HG03135 (cell line): Measurements from ENCODE around the gene LTC4S.

Source experiments
- ATAC-seq: cut with Tn5 transposase; IDR thresholded peaks from one replicate; pipeline ENCODE4 v1.9.1; 2021; ENCODE audit warnings: mild to moderate bottlenecking, moderate library complexity; ENCODE audit not compliant: unreplicated experiment

LTC4S gene

DNA sequence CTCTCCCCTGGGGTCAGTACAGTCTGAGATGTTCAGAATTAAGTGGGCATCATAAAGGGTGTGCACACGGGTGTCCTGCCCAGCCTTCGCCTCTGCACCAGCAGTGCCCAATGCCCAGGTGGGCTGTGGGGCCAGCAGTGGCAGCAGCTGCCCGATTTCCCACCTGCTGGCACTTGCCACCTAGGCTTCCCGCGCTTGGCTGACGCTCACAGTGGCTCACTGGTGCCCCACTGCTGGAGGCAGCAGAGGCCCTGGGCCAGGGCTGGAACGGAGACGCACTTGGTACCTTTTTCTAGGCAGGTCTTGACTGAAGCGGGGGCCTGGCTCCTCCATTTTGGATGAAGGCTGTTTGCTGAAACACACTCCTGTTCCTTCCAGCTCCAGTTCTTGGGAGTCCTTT is 47.8 kb downstream of the LTC4S start:
- ATAC-seq, result no peak
